HG02642 (cell line): ENCODE measurements around the gene FAM83E.

Experiments
- ATAC-seq: cut with Tn5 transposase; IDR thresholded peaks from one replicate; pipeline ENCODE4 v1.9.1; 2021; ENCODE audit warnings: mild to moderate bottlenecking; ENCODE audit not compliant: unreplicated experiment, poor library complexity

FAM83E gene

DNA sequence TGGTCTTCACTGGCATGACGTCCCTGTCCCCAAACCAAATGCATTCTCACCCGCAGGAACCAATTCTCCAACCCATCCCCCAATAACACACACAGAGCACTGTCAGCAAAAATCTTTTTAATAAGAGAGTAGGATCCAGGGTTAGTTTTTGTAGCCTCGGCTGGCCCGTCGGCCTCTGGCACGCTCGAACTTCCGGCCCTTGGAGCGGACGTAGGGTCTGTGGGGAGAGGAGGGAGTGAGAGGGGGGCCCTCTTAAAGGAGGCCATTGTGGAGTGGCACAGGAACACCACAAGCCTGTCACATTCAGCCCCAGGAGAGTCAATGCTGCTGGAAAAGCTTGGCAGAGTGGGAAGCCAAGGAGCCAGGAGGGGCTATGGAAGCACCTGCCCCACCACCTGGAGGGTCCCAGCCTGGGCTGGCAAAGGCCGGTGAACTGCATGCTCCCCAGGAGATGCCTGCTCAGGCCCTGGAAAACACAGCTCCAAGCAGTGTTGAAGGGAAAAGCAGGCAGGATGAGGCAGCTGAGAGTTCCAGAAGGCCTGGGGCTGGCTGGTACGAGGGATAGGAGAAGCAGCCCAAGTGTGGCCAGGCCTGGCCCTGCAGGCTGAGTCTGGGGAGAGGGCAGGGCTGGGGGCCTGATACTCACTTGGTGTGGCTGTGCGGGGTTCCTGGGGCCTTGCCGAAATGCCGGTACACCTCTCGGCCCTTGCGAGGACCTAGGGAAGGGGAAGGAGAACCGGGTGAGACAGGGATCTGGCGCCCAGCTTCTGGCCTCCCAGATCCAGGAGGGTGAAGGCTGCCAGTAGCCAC lies 560 bp upstream of the FAM83E start:
- ATAC-seq = no peak

DNA sequence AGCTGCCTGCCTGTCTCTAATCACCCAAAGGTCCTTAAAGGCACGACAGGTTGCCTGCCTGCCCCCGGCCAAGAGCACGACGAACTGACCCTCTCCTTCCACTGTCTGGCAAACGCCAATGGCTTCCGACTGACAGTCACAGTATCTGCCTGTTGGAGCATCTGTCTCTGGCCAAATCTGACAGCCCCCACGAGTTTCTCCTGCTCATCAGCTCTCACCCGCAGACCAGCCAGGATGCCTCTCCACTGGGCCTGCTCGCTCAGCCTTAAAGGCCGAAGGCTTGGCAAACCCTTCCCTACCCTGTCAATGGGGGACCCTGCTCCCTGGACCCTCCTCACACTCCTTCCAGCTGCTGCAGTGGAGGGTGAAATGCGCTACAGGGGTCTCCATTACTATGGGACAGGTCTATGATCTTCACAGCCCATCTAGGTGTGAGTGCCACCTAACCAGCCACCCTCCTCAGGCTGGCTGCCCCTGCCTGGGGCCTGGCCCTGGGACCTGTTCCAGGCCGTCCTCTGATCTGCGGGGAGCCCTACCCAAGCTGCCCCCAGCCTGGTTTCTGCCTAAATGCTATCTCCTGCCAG lies 932 bp downstream of the FAM83E start:
- no peak for ATAC-seq

DNA sequence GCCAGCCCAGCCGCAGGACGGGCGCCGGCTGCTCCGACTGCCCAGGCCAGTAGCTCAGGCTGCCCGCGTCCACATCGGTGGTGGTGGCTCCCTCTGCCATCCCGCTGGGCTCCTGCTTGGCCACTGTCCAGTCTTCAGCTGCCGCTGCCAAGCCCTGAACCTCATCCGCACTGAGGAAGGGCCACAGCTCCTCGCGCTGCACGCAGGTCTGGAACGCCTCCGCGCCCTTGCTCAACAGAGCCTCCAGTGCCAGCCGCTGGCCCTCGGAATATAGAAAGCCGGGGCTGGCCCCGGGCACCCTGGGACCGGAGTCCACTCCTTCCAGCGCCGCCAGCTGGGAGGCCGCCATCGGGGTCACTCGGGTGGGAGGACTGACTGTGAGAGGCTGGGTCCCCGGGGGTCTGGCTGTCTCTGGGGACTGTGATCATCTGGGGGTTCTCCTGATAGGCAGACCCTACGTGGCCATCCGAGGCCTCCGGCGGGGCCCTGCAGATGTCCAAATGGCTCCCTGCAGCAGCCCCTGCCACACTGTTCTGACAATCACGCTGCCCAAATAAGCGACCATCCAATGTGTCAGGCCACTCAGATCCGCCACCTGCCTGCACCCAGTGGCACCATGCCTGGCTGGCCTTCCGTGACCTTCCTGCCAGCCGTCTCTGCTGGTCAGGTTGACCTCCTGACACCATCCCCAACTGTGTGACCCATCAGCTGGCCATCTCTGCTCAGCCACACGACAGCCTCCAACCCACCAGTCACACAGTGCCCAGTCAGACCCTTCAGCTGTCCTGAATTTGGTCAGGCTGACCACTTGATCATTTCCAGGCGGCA lies 1.6 kb downstream of the FAM83E start:
- ATAC-seq = no peak

- ATAC-seq = no peak
These were observed 3.0 kb downstream of the FAM83E start for GRCh38 chr19:48611872-48612271.

DNA sequence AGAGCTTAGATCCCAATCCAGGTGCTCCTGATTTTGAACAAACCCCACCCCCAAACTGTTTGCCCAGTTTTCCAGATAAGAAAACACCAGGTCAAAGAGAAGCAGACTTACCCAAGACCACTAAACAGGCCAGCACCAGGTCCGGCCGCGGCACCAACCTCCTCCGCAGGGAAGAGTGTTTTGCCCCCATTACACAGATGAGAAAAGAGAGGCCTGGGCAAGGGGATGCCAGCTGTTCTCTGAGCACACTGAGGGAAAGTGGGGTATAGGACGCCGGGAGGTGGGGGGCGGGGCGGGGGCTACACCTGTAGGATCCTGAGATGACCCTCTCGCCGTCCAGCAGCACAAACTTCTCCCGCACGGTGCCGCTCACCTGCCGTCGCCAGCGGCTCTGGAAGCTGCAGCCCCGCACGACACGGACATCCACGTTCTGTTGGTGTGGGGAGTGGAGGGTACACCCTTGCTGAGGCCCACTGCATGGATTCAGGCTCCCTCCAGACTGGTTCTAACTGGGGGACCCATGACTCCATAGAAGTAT lies 5.2 kb downstream of the FAM83E start:
- no peak for ATAC-seq

DNA sequence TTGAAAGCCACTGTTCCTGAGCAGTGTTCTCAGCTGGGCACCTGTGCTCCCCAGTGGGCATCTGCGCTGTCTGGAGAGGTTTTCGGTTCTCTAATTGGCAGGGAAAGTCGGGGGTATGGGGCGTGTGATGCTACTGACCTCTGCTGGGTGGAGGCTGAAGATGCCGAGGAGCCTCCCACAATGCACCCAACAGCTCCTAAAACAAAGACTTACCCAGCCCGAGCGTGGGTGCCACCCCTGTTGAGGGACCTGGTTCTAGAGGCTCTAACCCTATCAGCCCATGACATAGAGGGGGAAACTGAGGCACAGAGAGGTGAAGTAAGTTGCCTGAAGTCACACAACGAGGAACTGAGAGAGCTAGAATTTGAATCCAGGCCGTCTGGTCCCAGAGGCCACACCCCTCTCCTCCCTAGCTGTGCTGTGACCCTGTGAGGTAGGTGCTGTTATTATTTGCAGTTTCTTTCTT lies 6.0 kb downstream of the FAM83E start:
- peak; percentile 48 for ATAC-seq

DNA sequence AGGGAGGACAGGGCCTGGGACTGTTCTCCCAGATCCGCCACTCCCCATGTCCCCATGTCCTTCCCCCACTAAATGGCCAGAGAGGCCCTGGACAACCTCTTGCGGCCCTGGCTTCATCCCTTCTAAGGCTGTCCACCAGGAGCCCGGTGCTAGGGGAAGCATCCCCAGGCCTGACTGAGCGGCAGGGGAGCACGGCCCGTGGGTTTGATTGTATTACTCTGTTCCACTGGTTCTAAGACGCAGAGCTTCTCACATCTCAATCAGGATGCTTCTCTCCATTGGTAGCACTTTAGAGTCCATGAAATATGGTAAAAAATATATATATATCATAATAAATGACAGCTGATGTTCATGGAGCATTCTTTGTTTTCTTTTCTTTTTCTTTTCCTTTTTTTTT lies 7.5 kb downstream of the FAM83E start:
- no peak for ATAC-seq

- ATAC-seq = no peak
These were observed 8.2 kb downstream of the FAM83E start, which contains the start of gene SPACA4 for GRCh38 chr19:48606463-48607358. TSS of gene SPACA4 (plus strand) at chr19:48606742. CDS start at chr19:48606979, 237 bp downstream.

DNA sequence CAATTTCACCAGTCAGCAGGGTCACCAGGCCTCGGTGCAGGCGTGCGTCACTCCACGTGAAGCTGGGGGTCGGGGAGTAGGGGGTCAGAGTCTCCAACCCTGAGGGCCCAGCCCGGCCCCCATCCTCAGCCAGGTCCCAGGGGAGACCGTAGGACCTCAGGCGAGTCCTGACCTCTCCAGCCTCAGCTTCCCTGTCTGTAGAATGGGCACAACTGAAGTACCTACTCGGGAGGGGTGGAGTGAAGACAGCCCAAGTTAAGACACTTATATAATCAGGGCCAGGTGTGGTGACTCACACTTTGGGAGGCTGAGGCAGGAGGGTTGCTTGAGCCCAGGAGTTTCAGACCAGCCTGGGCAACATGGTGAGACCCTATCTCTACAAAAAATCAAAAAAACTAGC lies 11.0 kb downstream of the FAM83E start:
- no peak for ATAC-seq

- no peak for ATAC-seq
These were observed 11.4 kb downstream of the FAM83E start for GRCh38 chr19:48603449-48603848.

- no peak for ATAC-seq
These were observed 11.9 kb downstream of the FAM83E start for GRCh38 chr19:48603001-48603400.

GRCh38 chr19:48600679-48601417 lies 14.0 kb downstream of the FAM83E start:
- ATAC-seq = no peak

- ATAC-seq = no peak
These were observed 15.7 kb downstream of the FAM83E start for GRCh38 chr19:48598996-48599700.

GRCh38 chr19:48596679-48597465 lies 18.0 kb downstream of the FAM83E start:
- ATAC-seq = no peak

DNA sequence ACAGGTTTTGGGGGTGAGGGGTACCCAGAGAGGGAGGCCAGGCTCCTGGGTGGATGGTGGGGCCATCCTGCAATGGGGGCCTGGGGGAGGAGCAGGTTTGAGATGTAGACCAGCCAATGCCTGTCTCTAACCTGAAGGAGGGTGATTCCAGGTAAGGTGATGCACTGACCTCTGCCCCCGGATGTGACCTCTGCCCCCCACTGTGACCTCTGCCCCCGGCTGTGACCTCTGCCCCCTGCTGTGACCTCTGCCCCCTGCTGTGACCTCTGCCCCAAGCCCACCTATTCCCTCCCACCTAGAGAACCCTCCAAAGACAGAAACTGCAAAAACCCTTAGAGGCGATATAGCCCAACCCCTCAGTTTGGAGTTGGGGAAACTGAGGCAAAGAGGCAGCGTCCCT lies 18.6 kb downstream of the FAM83E start:
- no peak for ATAC-seq

GRCh38 chr19:48595833-48596232 lies 19.0 kb downstream of the FAM83E start:
- ATAC-seq = no peak

DNA sequence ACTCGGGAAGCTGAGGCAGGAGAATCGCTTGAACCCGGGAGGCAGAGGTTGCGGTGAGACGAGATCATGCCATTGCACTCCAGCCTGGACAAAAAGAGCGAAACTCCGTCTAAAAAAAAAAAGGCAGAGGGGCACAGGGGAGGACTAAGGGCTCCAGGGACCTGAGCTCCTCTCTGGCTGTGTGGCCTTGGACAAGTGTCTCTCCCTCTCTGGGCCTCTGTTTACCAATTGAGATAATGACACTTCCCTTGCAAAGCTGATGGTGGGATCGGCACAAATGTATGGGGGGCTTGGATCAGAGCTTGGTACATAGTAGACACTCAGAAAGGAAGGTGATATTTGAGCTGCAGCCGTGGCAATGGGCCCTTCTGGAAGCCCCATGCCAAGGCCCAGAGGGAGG lies 19.7 kb downstream of the FAM83E start:
- no peak for ATAC-seq

- ATAC-seq = no peak
These were observed 23.9 kb downstream of the FAM83E start for GRCh38 chr19:48591021-48591420.
